ENCODE results near the gene CMTM8. TPM values are rescaled to one million over a fixed set of nuclear protein-coding genes. Genes with fewer than 3 reads are reported as not detected.

The CMTM8 gene
- total and polyA plus RNA-seq, 9 donors, result 0.48 to 9.9 (median 2.1) TPM

DNA sequence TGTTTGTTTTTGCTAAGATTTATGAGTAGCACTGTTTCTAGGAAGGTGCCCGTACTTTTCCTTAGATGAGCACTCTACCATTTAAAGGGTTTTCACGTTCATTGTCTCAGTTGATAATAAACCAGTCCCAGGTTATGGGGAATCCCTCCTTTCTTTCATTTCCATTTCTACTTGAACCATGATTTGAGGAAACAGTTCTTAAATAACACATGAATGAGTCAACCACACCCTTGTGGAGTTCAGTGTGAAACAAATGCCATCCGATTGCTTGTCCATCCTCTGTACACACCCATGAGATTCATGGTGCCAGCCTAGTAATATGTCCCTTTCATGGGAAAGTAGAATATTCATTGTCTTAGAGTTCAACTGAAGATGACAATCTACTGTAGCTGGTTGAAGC is 23.1 kb downstream of the CMTM8 start:
- 63 to 91% (median 64%) methylated on average over 3 of the region's 3 CpGs for WGBS, 3 donors
- Histone ChIP-seq H3K9me3 (no peaks in the 10 kb centered on the region), H3K36me3 (no peaks in the 10 kb centered on the region), H3K4me1 (ENCODE audit: insufficient read depth) (no peaks in the 10 kb centered on the region), H3K27ac (no peak overlapping the region), H3K27me3 (no peaks in the 10 kb centered on the region), H3K4me3 (no peak overlapping the region)
- TF ChIP-seq EP300 (IDR thresholded peaks at IDR 0.05), result no peak
- TF ChIP-seq POLR2A (IDR thresholded peaks at IDR 0.05), result no peak
- TF ChIP-seq, protein P1, sequence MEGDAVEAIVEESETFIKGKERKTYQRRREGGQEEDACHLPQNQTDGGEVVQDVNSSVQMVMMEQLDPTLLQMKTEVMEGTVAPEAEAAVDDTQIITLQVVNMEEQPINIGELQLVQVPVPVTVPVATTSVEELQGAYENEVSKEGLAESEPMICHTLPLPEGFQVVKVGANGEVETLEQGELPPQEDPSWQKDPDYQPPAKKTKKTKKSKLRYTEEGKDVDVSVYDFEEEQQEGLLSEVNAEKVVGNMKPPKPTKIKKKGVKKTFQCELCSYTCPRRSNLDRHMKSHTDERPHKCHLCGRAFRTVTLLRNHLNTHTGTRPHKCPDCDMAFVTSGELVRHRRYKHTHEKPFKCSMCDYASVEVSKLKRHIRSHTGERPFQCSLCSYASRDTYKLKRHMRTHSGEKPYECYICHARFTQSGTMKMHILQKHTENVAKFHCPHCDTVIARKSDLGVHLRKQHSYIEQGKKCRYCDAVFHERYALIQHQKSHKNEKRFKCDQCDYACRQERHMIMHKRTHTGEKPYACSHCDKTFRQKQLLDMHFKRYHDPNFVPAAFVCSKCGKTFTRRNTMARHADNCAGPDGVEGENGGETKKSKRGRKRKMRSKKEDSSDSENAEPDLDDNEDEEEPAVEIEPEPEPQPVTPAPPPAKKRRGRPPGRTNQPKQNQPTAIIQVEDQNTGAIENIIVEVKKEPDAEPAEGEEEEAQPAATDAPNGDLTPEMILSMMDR (IDR thresholded peaks at IDR 0.05), result no peak
- intact Hi-C loops (cut with DNase I), result no loop called here
- no peak for DNase-seq

DNA sequence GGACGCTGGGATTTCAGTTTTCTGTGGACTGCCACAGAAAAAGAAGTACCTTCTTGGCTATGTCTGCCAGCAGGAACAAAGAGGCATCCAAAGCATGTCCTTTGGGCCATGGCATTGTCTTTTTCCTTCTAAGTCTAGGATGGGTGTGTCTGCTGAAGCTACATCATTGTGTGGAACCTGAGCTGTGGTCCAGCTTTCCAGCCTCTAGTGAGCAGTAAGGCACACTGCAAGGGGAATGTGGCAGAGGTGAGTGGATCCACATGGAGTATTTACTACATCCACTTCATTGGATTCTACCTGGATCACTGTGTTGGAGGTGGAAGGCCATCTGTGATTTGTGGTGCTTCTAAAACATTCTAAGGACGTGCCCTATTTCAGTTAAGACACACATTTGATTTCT is 23.7 kb downstream of the CMTM8 start:
- H3K27me3 ChIP-seq, result no peaks in the 10 kb centered on the region
- intact Hi-C loops (cut with DNase I), result no loop called here
- no peaks in the 10 kb centered on the region for H3K9me3 ChIP-seq
- no peaks in the 10 kb centered on the region for H3K36me3 ChIP-seq
- WGBS, 3 donors, result 90 to 100% (median 92%) methylated on average over 2 of the region's 2 CpGs
- no peaks in the 10 kb centered on the region for H3K4me1 ChIP-seq (ENCODE audit: insufficient read depth)
- no peak overlapping the region for H3K4me3 ChIP-seq
- DNase-seq, result no peak
- TF ChIP-seq, protein P1 (IDR thresholded peaks at IDR 0.05), result no peak
- TF ChIP-seq POLR2A (IDR thresholded peaks at IDR 0.05), result no peak
- TF ChIP-seq EP300 (IDR thresholded peaks at IDR 0.05), result no peak
- no peak overlapping the region for H3K27ac ChIP-seq

DNA sequence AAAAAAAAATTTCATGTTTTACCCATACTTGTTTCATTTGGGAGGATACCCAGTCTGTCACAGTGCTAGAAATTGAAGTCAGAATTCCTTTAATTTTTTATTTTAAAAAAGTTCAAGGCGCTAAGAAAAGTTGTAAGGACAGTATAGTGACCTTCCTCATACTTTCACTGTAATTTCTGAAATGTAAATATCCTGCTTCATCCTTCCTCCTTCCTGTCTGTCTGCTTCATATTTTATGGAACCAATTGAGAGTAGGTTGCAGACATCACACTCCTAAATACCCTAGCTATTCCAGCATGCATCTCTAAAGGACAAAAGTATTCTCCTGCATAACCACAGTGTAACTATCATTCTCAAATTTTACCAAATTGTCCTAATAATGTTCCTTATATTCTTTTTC is 35.8 kb downstream of the CMTM8 start:
- WGBS, 3 donors, result 81 to 90% (median 89%) methylated on average over 1 of the region's 1 CpG
- H3K9me3 ChIP-seq, result no peaks in the 10 kb centered on the region
- H3K4me3 ChIP-seq, result no peak overlapping the region
- no peaks in the 10 kb centered on the region for H3K27me3 ChIP-seq
- no peaks in the 10 kb centered on the region for H3K36me3 ChIP-seq
- TF ChIP-seq POLR2A (IDR thresholded peaks at IDR 0.05) (no peak), EP300 (IDR thresholded peaks at IDR 0.05) (no peak)
- TF ChIP-seq, protein P1 (IDR thresholded peaks at IDR 0.05), result no peak
- no peak for DNase-seq
- H3K27ac ChIP-seq, result no peak overlapping the region
- no peaks in the 10 kb centered on the region for H3K4me1 ChIP-seq (ENCODE audit: insufficient read depth)
- intact Hi-C loops (cut with DNase I), result no loop called here

DNA sequence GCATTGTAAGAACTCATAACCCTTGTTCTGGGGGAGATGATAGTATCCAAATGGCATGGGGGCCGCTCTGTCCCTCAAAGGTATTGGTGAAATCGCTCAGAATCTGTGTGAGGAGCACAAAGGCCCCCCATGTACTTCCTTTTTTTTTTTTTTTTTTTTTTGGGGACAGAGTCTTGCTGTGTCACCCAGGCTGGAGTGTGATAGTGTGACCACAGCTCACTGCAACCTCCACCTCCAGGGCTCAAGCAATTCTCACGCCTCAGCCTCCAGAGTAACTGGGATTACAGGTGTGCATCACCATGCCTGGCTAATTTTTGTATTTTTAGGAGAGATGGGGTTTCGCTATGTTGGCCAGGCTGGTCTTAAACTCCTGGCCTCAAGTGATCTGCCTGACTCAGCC is 37.0 kb downstream of the CMTM8 start:
- Histone ChIP-seq H3K4me1 (ENCODE audit: insufficient read depth) (no peaks in the 10 kb centered on the region), H3K9me3 (no peaks in the 10 kb centered on the region), H3K4me3 (no peak overlapping the region), H3K27ac (no peak overlapping the region), H3K36me3 (no peaks in the 10 kb centered on the region), H3K27me3 (no peaks in the 10 kb centered on the region)
- TF ChIP-seq, protein P1 (IDR thresholded peaks at IDR 0.05), result no peak
- TF ChIP-seq EP300 (IDR thresholded peaks at IDR 0.05), result no peak
- TF ChIP-seq POLR2A (IDR thresholded peaks at IDR 0.05), result no peak
- intact Hi-C loops (cut with DNase I), result no loop called here
- WGBS, 3 donors, result 97 to 98% (median 98%) methylated on average over 4 of the region's 4 CpGs
- DNase-seq, result no peak
